Ishikawa (cell line): ENCODE data around the gene ANKRD11.
"Not testable (repeated sequence)": the region's sequence is repeated elsewhere in the genome, so short reads cannot be mapped to it uniquely, and the experiment has no call there.

Experiments used
- CEBPB ChIP-seq: IDR thresholded peaks from 2 replicates; pipeline ENCODE4 v1.6.1; 2012
- EGR1 ChIP-seq: IDR thresholded peaks from 2 replicates; pipeline ENCODE4 v1.6.1; 2012
- EP300 ChIP-seq: IDR thresholded peaks from 2 replicates; pipeline ENCODE4 v1.6.1; 2012; ENCODE audit warnings: borderline replicate concordance
- FOXM1 ChIP-seq: IDR thresholded peaks from 2 replicates; pipeline ENCODE4 v1.6.1; 2012; ENCODE audit warnings: low read depth, borderline replicate concordance
- NFIC ChIP-seq: IDR thresholded peaks from 2 replicates; pipeline ENCODE4 v1.6.1; 2012
- RAD21 ChIP-seq: IDR thresholded peaks from 2 replicates; pipeline ENCODE4 v1.6.1; 2012; ENCODE audit warnings: low read depth
- TAF1 ChIP-seq: IDR thresholded peaks from 2 replicates; pipeline ENCODE4 v1.6.1; 2012; ENCODE audit warnings: low read depth, mild to moderate bottlenecking
- TCF12 ChIP-seq: IDR thresholded peaks from 2 replicates; pipeline ENCODE4 v1.6.1; 2012; ENCODE audit warnings: low read depth
- TEAD4 ChIP-seq: IDR thresholded peaks from 2 replicates; pipeline ENCODE4 v1.6.1; 2012
- YY1 ChIP-seq: IDR thresholded peaks from 2 replicates; pipeline ENCODE4 v1.6.1; 2012; ENCODE audit warnings: low read depth
- ZBTB7A ChIP-seq: IDR thresholded peaks from 2 replicates; pipeline ENCODE4 v1.6.1; 2012; ENCODE audit warnings: low read depth
- TF ChIP-seq, protein P1 (sequence below): IDR thresholded peaks from 2 replicates; pipeline ENCODE4 v1.6.1; 2012
- TF ChIP-seq, protein P2 (sequence below): IDR thresholded peaks from 2 replicates; pipeline ENCODE4 v1.6.1; 2012; ENCODE audit warnings: low read depth, mild to moderate bottlenecking
- TF ChIP-seq, protein P3 (sequence below): IDR thresholded peaks from 2 replicates; pipeline ENCODE4 v1.6.1; 2012

DNA sequence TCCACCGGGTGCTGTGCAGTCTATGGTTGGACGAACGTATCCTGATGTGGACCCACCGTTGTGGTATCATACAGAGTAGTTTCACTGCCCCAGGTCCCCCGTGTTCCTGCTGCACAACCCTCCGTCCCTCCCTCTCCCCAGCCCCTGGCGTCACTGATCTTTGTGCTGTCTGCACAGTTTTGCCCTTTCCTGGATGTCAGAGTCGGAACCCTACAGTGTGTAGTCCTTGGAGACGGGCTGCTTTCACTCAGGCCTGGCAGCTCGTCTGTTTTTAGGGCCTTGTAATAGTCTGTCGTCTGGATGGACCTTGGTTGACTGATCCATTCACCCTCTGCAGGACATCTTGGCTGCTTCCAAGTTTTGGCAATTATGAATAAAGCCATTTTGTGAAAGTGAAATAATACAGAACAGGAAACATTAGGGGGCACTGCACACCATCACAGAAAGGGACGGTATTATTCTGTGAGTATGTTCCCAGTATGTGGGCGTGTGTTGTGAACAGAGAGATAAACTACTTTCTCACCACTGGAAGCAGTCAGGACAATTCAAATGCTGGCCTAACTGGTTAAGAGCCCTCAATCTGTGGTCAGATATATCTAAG, 156.9 kb downstream of the ANKRD11 start:
- TF ChIP-seq RAD21 = peak; percentile 74
- not testable (repeated sequence) for TF ChIP-seq TCF12, EP300, YY1, NFIC, CEBPB, ZBTB7A, FOXM1, TAF1, TEAD4
- TF ChIP-seq, protein P1, sequence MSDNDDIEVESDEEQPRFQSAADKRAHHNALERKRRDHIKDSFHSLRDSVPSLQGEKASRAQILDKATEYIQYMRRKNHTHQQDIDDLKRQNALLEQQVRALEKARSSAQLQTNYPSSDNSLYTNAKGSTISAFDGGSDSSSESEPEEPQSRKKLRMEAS = not testable (repeated sequence)
- peak; percentile 28; the same call in 1 of the 2 replicates for TF ChIP-seq EGR1
- TF ChIP-seq, protein P2, sequence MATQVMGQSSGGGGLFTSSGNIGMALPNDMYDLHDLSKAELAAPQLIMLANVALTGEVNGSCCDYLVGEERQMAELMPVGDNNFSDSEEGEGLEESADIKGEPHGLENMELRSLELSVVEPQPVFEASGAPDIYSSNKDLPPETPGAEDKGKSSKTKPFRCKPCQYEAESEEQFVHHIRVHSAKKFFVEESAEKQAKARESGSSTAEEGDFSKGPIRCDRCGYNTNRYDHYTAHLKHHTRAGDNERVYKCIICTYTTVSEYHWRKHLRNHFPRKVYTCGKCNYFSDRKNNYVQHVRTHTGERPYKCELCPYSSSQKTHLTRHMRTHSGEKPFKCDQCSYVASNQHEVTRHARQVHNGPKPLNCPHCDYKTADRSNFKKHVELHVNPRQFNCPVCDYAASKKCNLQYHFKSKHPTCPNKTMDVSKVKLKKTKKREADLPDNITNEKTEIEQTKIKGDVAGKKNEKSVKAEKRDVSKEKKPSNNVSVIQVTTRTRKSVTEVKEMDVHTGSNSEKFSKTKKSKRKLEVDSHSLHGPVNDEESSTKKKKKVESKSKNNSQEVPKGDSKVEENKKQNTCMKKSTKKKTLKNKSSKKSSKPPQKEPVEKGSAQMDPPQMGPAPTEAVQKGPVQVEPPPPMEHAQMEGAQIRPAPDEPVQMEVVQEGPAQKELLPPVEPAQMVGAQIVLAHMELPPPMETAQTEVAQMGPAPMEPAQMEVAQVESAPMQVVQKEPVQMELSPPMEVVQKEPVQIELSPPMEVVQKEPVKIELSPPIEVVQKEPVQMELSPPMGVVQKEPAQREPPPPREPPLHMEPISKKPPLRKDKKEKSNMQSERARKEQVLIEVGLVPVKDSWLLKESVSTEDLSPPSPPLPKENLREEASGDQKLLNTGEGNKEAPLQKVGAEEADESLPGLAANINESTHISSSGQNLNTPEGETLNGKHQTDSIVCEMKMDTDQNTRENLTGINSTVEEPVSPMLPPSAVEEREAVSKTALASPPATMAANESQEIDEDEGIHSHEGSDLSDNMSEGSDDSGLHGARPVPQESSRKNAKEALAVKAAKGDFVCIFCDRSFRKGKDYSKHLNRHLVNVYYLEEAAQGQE = not testable (repeated sequence)
- TF ChIP-seq, protein P3, sequence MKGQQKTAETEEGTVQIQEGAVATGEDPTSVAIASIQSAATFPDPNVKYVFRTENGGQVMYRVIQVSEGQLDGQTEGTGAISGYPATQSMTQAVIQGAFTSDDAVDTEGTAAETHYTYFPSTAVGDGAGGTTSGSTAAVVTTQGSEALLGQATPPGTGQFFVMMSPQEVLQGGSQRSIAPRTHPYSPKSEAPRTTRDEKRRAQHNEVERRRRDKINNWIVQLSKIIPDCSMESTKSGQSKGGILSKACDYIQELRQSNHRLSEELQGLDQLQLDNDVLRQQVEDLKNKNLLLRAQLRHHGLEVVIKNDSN = not testable (repeated sequence)
